Hepatocyte (in vitro differentiated cells): ENCODE results near the gene MAST3.

Source experiments
- EZH2 ChIP-seq: fragments of 200-600 bp; sonication (generic); IDR thresholded peaks from 2 replicates; pipeline ENCODE4 v1.6.1; 2016; ENCODE audit warnings: antibody characterized with exemption, mild to moderate bottlenecking, borderline replicate concordance
- TF ChIP-seq, protein P1 (sequence below): fragments of 200-600 bp; sonication (generic); IDR thresholded peaks from 2 replicates; pipeline ENCODE4 v1.5.1; 2016; ENCODE audit warnings: antibody characterized with exemption, mild to moderate bottlenecking; ENCODE audit not compliant: poor library complexity

DNA sequence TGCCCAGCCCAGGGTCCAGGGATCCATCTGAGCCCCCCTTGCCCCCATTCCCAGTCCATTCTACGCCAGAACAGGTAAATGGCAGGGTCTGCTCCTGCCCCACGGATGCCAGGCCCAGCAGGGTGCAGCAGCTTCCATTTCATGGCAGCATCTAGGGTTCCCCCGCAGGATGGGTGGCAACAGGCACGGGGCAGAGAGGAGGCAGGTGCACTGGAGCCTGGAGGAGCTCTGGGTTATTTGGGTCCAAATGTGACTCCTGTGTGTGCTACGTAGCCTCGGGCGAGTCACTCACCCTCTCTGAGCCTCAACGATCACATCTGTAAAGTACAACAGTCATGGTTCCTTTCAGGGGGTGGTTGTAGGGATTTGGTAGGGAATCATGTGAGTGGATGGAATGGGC, 38.3 kb upstream of the MAST3 start:
- TF ChIP-seq, protein P1, sequence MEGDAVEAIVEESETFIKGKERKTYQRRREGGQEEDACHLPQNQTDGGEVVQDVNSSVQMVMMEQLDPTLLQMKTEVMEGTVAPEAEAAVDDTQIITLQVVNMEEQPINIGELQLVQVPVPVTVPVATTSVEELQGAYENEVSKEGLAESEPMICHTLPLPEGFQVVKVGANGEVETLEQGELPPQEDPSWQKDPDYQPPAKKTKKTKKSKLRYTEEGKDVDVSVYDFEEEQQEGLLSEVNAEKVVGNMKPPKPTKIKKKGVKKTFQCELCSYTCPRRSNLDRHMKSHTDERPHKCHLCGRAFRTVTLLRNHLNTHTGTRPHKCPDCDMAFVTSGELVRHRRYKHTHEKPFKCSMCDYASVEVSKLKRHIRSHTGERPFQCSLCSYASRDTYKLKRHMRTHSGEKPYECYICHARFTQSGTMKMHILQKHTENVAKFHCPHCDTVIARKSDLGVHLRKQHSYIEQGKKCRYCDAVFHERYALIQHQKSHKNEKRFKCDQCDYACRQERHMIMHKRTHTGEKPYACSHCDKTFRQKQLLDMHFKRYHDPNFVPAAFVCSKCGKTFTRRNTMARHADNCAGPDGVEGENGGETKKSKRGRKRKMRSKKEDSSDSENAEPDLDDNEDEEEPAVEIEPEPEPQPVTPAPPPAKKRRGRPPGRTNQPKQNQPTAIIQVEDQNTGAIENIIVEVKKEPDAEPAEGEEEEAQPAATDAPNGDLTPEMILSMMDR = no peak
- TF ChIP-seq EZH2 = no peak
